Naive thymus-derived CD4-positive, alpha-beta T cell (primary cell): Measurements from ENCODE around the gene COPG1. TPM values are rescaled to one million over a fixed set of nuclear protein-coding genes. Genes with fewer than 3 reads are reported as not detected.

ENCODE experiments used
- ATAC-seq: fragments of 150-1000 bp; cut with Tn5 transposase; 2 replicates; pipeline ENCODE4 v1.10.0; 2021; ENCODE audit warnings: mild to moderate bottlenecking, moderate library complexity
- CTCF ChIA-PET: fragments of 350-600 bp; sonication (Branson Sonifier 250); formaldehyde crosslinking; loops from one replicate; lab custom pipeline; 2021; ENCODE audit warnings: antibody characterized with exemption; lab: Charles Lee
- POLR2A ChIA-PET: fragments of 350-600 bp; sonication (Branson Sonifier 250); formaldehyde crosslinking; loops from one replicate; lab custom pipeline; 2021; ENCODE audit warnings: antibody characterized with exemption, inconsistent platforms; lab: Charles Lee
- DNase-seq, 9 donors: peaks; one replicate each; pipeline versions ENCODE4 v3.0.0 to v3.0.0-alpha.2; 2020 to 2022; ENCODE audit warnings: mixed read lengths in 1 of 9
- H3K27ac ChIP-seq: one replicate; pipeline ENCODE4 v1.7.0; 2013; ENCODE audit warnings: mild to moderate bottlenecking, low read depth, low read length, moderate library complexity
- H3K27me3 ChIP-seq, 2 donors: one replicate each; pipeline ENCODE4 v1.7.0; 2013; ENCODE audit warnings: low read length in 2 of 2, mild to moderate bottlenecking in 2 of 2, moderate library complexity in 2 of 2; ENCODE audit not compliant: control insufficient read depth in 2 of 2, insufficient read depth in 2 of 2
- H3K36me3 ChIP-seq, 3 experiments: 1 replicate in 2 of 3; 2 replicates in 1 of 3; pipeline ENCODE4 v1.7.0; 2013; ENCODE audit warnings: low read length in 3 of 3, mild to moderate bottlenecking in 3 of 3, moderate library complexity in 1 of 3; ENCODE audit not compliant: insufficient read depth in 3 of 3, control insufficient read depth in 2 of 3
- H3K4me1 ChIP-seq, 2 donors: one replicate each; pipeline ENCODE4 v1.7.0; 2013; ENCODE audit warnings: low read length in 2 of 2, mild to moderate bottlenecking in 2 of 2, moderate library complexity in 1 of 2; ENCODE audit not compliant: control insufficient read depth in 2 of 2, insufficient read depth in 2 of 2
- H3K4me3 ChIP-seq: 2 replicates; pipeline ENCODE4 v1.7.0; 2013; ENCODE audit warnings: mild to moderate bottlenecking, low read length
- H3K9me3 ChIP-seq, 3 experiments: 1 replicate in 2 of 3; 2 replicates in 1 of 3; pipeline ENCODE4 v1.7.0; 2013; ENCODE audit warnings: low read length in 3 of 3; ENCODE audit not compliant: control insufficient read depth in 2 of 3
- H3K27ac Mint-ChIP-seq, 9 donors: one replicate each; pipeline ENCODE4 v1.8.0; 2020 to 2022; ENCODE audit warnings: mixed read lengths in 9 of 9, mild to moderate bottlenecking in 8 of 9, moderate library complexity in 5 of 9, inconsistent platforms in 2 of 9
- H3K27me3 Mint-ChIP-seq, 5 donors: one replicate each; pipeline ENCODE4 v1.8.0; 2021 to 2022; ENCODE audit warnings: mixed read lengths in 5 of 5, mild to moderate bottlenecking in 1 of 5
- H3K36me3 Mint-ChIP-seq, 5 donors: one replicate each; pipeline ENCODE4 v1.8.0; 2020 to 2022; ENCODE audit warnings: mixed read lengths in 5 of 5, mild to moderate bottlenecking in 3 of 5, inconsistent platforms in 1 of 5
- H3K4me1 Mint-ChIP-seq, 7 donors: one replicate each; pipeline ENCODE4 v1.8.0; 2020 to 2022; ENCODE audit warnings: mixed read lengths in 7 of 7, mild to moderate bottlenecking in 3 of 7, inconsistent platforms in 1 of 7
- H3K4me3 Mint-ChIP-seq, 10 donors: one replicate each; pipeline ENCODE4 v1.8.0; 2020 to 2022; ENCODE audit warnings: mild to moderate bottlenecking in 10 of 10, mixed read lengths in 10 of 10, moderate library complexity in 6 of 10, inconsistent platforms in 2 of 10
- H3K9me3 Mint-ChIP-seq, 11 donors: one replicate each; pipeline ENCODE4 v1.8.0; 2020 to 2022; ENCODE audit warnings: mixed read lengths in 11 of 11, mild to moderate bottlenecking in 4 of 11, inconsistent platforms in 1 of 11, moderate library complexity in 1 of 11
- intact Hi-C, 2 donors: fragments of 100-400 bp; cut with micrococcal nuclease; formaldehyde crosslinking; loops; one replicate each; pipeline ENCODE4 v1.15.1; 2023
- microRNA-seq: library from miRNA; unstranded; fragments of <30 nt; microRNA quantifications from one replicate; pipeline ENCODE4 v1.2.0, GENCODE V29; 2022; ENCODE audit warnings: borderline microRNAs expressed
- polyA plus RNA-seq, 2 donors: library from polyadenylated mRNA; unstranded; fragments of 300-500 nt; fragmentation: Illumina TruSeq; gene quantifications; one replicate each; pipeline ENCODE4 v1.2.3, GENCODE V29; 2021
- total RNA-seq, 6 experiments: library from RNA in 5 of 6; stranded (reverse) in 5 of 6; gene quantifications; 1 replicate in 5 of 6; 2 replicates in 1 of 6; pipeline ENCODE4 v1.2.3 and lab custom pipeline; 2021 to 2026

COPG1 gene
- total and polyA plus RNA-seq, 7 experiments from 2014 or later = 57.4 to 177 (median 99.8) TPM

- Mint-ChIP-seq H3K9me3 (no peaks in the 10 kb centered on the region), H3K4me3 (no peak overlapping the region), H3K4me1 (peaks cover 0 to 2% (median 0%) of the 10 kb centered on the region in 7 donors), H3K27me3 (peaks cover 0 to 6% (median 0%) of the 10 kb centered on the region in 5 donors), H3K27ac (no peak overlapping the region), H3K36me3 (no peaks in the 10 kb centered on the region)
- Histone ChIP-seq H3K9me3 (no peaks in the 10 kb centered on the region), H3K27me3 (no peaks in the 10 kb centered on the region), H3K36me3 (no peaks in the 10 kb centered on the region), H3K4me3 (no peak overlapping the region), H3K4me1 (no peaks in the 10 kb centered on the region), H3K27ac (no peak overlapping the region)
- no peak for DNase-seq
- CTCF ChIA-PET = no interaction called here
- intact Hi-C loops = no loop called here
- POLR2A ChIA-PET = interaction anchor here (1.3 kb wide), 1 partner anchor 10 kb away, joined by 4 read pairs; a partner anchor contains a TSS
- ATAC-seq = no peak
These were observed 76.7 kb downstream of the COPG1 start for GRCh38 chr3:129326138-129326537.

GRCh38 chr3:129326595-129326994, 77.2 kb downstream of the COPG1 start:
- H3K9me3 ChIP-seq = no peaks in the 10 kb centered on the region
- CTCF ChIA-PET = no interaction called here
- no peaks in the 10 kb centered on the region for H3K36me3 Mint-ChIP-seq
- intact Hi-C loops = no loop called here
- peaks cover 0 to 6% (median 0%) of the 10 kb centered on the region in 5 donors for H3K27me3 Mint-ChIP-seq
- H3K9me3 Mint-ChIP-seq = no peaks in the 10 kb centered on the region
- no peak for ATAC-seq
- no peaks in the 10 kb centered on the region for H3K4me1 ChIP-seq
- POLR2A ChIA-PET = interaction anchor here (0.8 to 1.3 kb wide), 2 partner anchors 11 to 455 kb away, joined by 3 to 4 read pairs; a partner anchor contains a TSS
- no peak overlapping the region for H3K4me3 Mint-ChIP-seq
- DNase-seq = no peak
- no peak overlapping the region for H3K4me3 ChIP-seq
- H3K27me3 ChIP-seq = no peaks in the 10 kb centered on the region
- H3K27ac Mint-ChIP-seq = no peak overlapping the region
- no peaks in the 10 kb centered on the region for H3K36me3 ChIP-seq
- peaks cover 0 to 3% (median 0%) of the 10 kb centered on the region in 7 donors for H3K4me1 Mint-ChIP-seq
- H3K27ac ChIP-seq = no peak overlapping the region

Small RNA genes lying within 50 kb of the gene (microRNA-seq; reads per million reads assigned to microRNA genes)
- not detected for gene MIR6826

Other genes with a start within 250 kb of the COPG1 start
- gene EFCC1, start 248.3 kb upstream of the COPG1 start, total RNA-seq = under 1 TPM in 4 of 5 experiments, not detected in 1; 0.07 to 0.24 (median 0.18) TPM
- under 1 TPM; 0.24 to 0.27 TPM for gene EFCC1, start 248.3 kb upstream of the COPG1 start, polyA plus RNA-seq
- gene GP9, start 188.8 kb upstream of the COPG1 start, total RNA-seq = 1 to 10 TPM in 1 of 5 experiments, not detected in 4; 2.5 TPM
- gene GP9, start 188.8 kb upstream of the COPG1 start, polyA plus RNA-seq = not detected
- gene RAB43, start 127.8 kb upstream of the COPG1 start, total RNA-seq = 100 to 1,000 TPM in 2 of 5 experiments, 10 to 100 TPM in 3; 58.6 to 122 (median 72.8) TPM
- 10 to 100 TPM; 27.2 to 56.0 TPM for gene RAB43, start 127.8 kb upstream of the COPG1 start, polyA plus RNA-seq
- gene ISY1, start 88.5 kb upstream of the COPG1 start, total RNA-seq = 10 to 100 TPM; 27.6 to 65.1 (median 37.4) TPM
- gene ISY1, start 88.5 kb upstream of the COPG1 start, polyA plus RNA-seq = 100 to 1,000 TPM; 115 to 130 TPM
- 100 to 1,000 TPM; 259 to 366 (median 327) TPM for gene CNBP, start 65.7 kb upstream of the COPG1 start, total RNA-seq
- 1,000 to 10,000 TPM in 1 of 2 donors, 100 to 1,000 TPM in 1; 935 to 1,159 TPM for gene CNBP, start 65.7 kb upstream of the COPG1 start, polyA plus RNA-seq
- 10 to 100 TPM; 45.7 to 56.4 (median 52.5) TPM for gene HMCES, start 29.3 kb downstream of the COPG1 start, total RNA-seq
- gene HMCES, start 29.3 kb downstream of the COPG1 start, polyA plus RNA-seq = 100 to 1,000 TPM in 1 of 2 donors, 10 to 100 TPM in 1; 85.3 to 135 TPM
- gene EFCAB12, start 179.0 kb downstream of the COPG1 start, total RNA-seq = 1 to 10 TPM; 1.5 to 2.7 (median 2.3) TPM
- gene EFCAB12, start 179.0 kb downstream of the COPG1 start, polyA plus RNA-seq = under 1 TPM in 1 of 2 donors, not detected in 1; 0.31 TPM
- 10 to 100 TPM; 37.9 to 56.6 (median 53.1) TPM for gene MBD4, start 190.3 kb downstream of the COPG1 start, total RNA-seq
- gene MBD4, start 190.3 kb downstream of the COPG1 start, polyA plus RNA-seq = 10 to 100 TPM; 45.2 to 46.9 TPM
- gene IFT122, start 190.6 kb downstream of the COPG1 start, total RNA-seq = 10 to 100 TPM; 16.6 to 25.2 (median 18.8) TPM
- gene IFT122, start 190.6 kb downstream of the COPG1 start, polyA plus RNA-seq = 1 to 10 TPM; 3.3 to 9.8 TPM